SK-N-MC (cell line): ENCODE data around the gene SFT2D2.

Experiments used
- DNase-seq: peaks from one replicate; pipeline ENCODE4 v3.0.0-alpha.2; 2011; ENCODE audit warnings: low read depth, low spot score
- H3K27ac ChIP-seq: fragments of 200-600 bp; sonication (generic); 2 replicates; pipeline ENCODE4 v1.5.1; 2016; ENCODE audit warnings: mixed run types
- H3K36me3 ChIP-seq: fragments of 200-600 bp; sonication (generic); 2 replicates; pipeline ENCODE4 v1.6.1; 2017; ENCODE audit warnings: antibody characterized with exemption, low read length, mixed read lengths; ENCODE audit not compliant: insufficient read depth
- H3K4me3 ChIP-seq: fragments of 200-600 bp; sonication (generic); 2 replicates; pipeline ENCODE4 v1.5.1; 2016
- H3K9ac ChIP-seq: fragments of 200-600 bp; sonication (generic); 2 replicates; pipeline ENCODE4 v1.8.0; 2017; ENCODE audit warnings: mixed run types, mixed read lengths; ENCODE audit not compliant: insufficient read length
- H3K9me3 ChIP-seq: fragments of 200-600 bp; sonication (generic); 2 replicates; pipeline ENCODE4 v1.6.1; 2017; ENCODE audit warnings: low read depth, mild to moderate bottlenecking, antibody characterized with exemption, low read length, moderate library complexity, mixed read lengths
- EZH2 ChIP-seq: fragments of 200-600 bp; sonication (generic); IDR thresholded peaks from one replicate; pipeline ENCODE4 v1.6.1; 2017; ENCODE audit warnings: antibody characterized with exemption
- FOXP2 ChIP-seq: optimal IDR thresholded peaks from 2 replicates; pipeline ENCODE3; 2011; ENCODE audit warnings: mild to moderate bottlenecking, moderate library complexity; ENCODE audit not compliant: insufficient read depth; ENCODE audit errors: extremely low read length, control extremely low read depth
- POLR2AphosphoS5 ChIP-seq: IDR thresholded peaks from 2 replicates; pipeline ENCODE4 v1.6.1; 2012; ENCODE audit warnings: mild to moderate bottlenecking, low read depth, low read length, borderline replicate concordance

Gene SFT2D2

GRCh38 chr1:168300626-168301025 is 74.8 kb downstream of the SFT2D2 start:
- no peak overlapping the region for H3K4me3 ChIP-seq
- no peaks in the 10 kb centered on the region for H3K36me3 ChIP-seq
- no peak overlapping the region for H3K27ac ChIP-seq
- TF ChIP-seq POLR2AphosphoS5 (no peak), EZH2 (no peak), FOXP2 (no peak)
- no peaks in the 10 kb centered on the region for H3K9me3 ChIP-seq
- DNase-seq = no peak
- no peak overlapping the region for H3K9ac ChIP-seq

GRCh38 chr1:168301664-168302320 is 76.0 kb downstream of the SFT2D2 start:
- Histone ChIP-seq H3K9me3 (no peaks in the 10 kb centered on the region), H3K4me3 (peak overlapping the region; percentile 24), H3K9ac (no peak overlapping the region), H3K36me3 (no peaks in the 10 kb centered on the region), H3K27ac (peak overlapping the region; percentile 70)
- TF ChIP-seq FOXP2 (no peak), POLR2AphosphoS5 (no peak), EZH2 (no peak)
- DNase-seq = peak; percentile 57
